K562 (cell line): ENCODE measurements around the gene HRCT1. TPM values are rescaled to one million over a fixed set of nuclear protein-coding genes. Genes with fewer than 3 reads are reported as not detected.

Experiments used
- CCAR2 ChIP-seq: fragments of 200-400 bp; formaldehyde crosslinking; IDR thresholded peaks from 2 replicates; pipeline ENCODE4 v1.6.1; 2017; ENCODE audit warnings: mild to moderate bottlenecking, low read depth, low read length
- EZH2 ChIP-seq: IDR thresholded peaks from 2 replicates; pipeline ENCODE4 v1.6.1; 2012; ENCODE audit warnings: low read depth, mild to moderate bottlenecking, inconsistent platforms, low read length, borderline replicate concordance
- FOXJ2 ChIP-seq: fragments of 200-800 bp; sonication (Bioruptor generic); IDR thresholded peaks from 2 replicates; pipeline ENCODE4 v1.6.1; 2016; ENCODE audit warnings: missing genetic modification characterization, missing compliant biosample characterization
- FOXM1 ChIP-seq, 2 experiments: fragments of 450-650 bp in 1 of 2; sonication (generic) in 1 of 2; formaldehyde crosslinking in 1 of 2; IDR thresholded peaks; 2 replicates each; pipeline versions ENCODE4 v1.6.1 to v1.9.0; 2017 to 2022; ENCODE audit warnings: low read depth in 2 of 2, mild to moderate bottlenecking in 2 of 2, missing genetic modification reagents in 1 of 2, moderate library complexity in 1 of 2
- HNRNPK ChIP-seq: fragments of 200-400 bp; formaldehyde crosslinking; IDR thresholded peaks from one replicate; pipeline ENCODE4 v1.6.1; 2018; ENCODE audit warnings: mild to moderate bottlenecking, low read depth, low read length; ENCODE audit not compliant: poor library complexity, severe bottlenecking
- MGA ChIP-seq: fragments of 450-650 bp; IDR thresholded peaks from 2 replicates; pipeline ENCODE4 v1.6.1; 2016; ENCODE audit warnings: mild to moderate bottlenecking, moderate library complexity
- MYBL2 ChIP-seq, 2 experiments: fragments of 450-650 bp in 1 of 2; sonication (generic) in 1 of 2; formaldehyde crosslinking in 1 of 2; IDR thresholded peaks; 2 replicates each; pipeline versions ENCODE4 v1.6.1 to v1.8.1; 2017 to 2022; ENCODE audit warnings: borderline replicate concordance in 1 of 2, inconsistent platforms in 1 of 2, low read depth in 1 of 2, mild to moderate bottlenecking in 1 of 2, missing genetic modification reagents in 1 of 2, moderate library complexity in 1 of 2
- NR2C1 ChIP-seq, 2 experiments: fragments of 450-650 bp; IDR thresholded peaks; 2 replicates each; pipeline ENCODE4 v1.6.1; 2017; ENCODE audit warnings: mild to moderate bottlenecking in 2 of 2, antibody characterized with exemption in 1 of 2, inconsistent platforms in 1 of 2, missing compliant biosample characterization in 1 of 2, missing genetic modification characterization in 1 of 2
- PCBP1 ChIP-seq: fragments of 200-400 bp; formaldehyde crosslinking; IDR thresholded peaks from 2 replicates; pipeline ENCODE4 v1.6.1; 2018; ENCODE audit warnings: mild to moderate bottlenecking, low read depth, low read length; ENCODE audit not compliant: poor library complexity, severe bottlenecking
- POLR2AphosphoS5 ChIP-seq: IDR thresholded peaks from 2 replicates; pipeline ENCODE4 v1.6.1; 2011; ENCODE audit warnings: mild to moderate bottlenecking, low read depth, low read length, moderate library complexity; ENCODE audit not compliant: control insufficient read depth, insufficient read depth
- RBBP5 ChIP-seq: fragments of 200-600 bp; sonication (generic); IDR thresholded peaks from 2 replicates; pipeline ENCODE4 v1.6.1; 2012; ENCODE audit warnings: borderline replicate concordance, mild to moderate bottlenecking, low read length, control low read depth, inconsistent platforms; ENCODE audit not compliant: insufficient read depth, poor library complexity, severe bottlenecking
- TEAD2 ChIP-seq: fragments of 450-650 bp; IDR thresholded peaks from 2 replicates; pipeline ENCODE4 v1.6.1; 2016; ENCODE audit warnings: missing genetic modification characterization, control low read depth, missing compliant biosample characterization
- ZNF217 ChIP-seq: sonication (generic); formaldehyde crosslinking; IDR thresholded peaks from 2 replicates; pipeline ENCODE4 v1.8.0; 2022; ENCODE audit warnings: mild to moderate bottlenecking, missing genetic modification reagents
- ZNF75A ChIP-seq: fragments of 450-650 bp; formaldehyde crosslinking; IDR thresholded peaks from 2 replicates; pipeline ENCODE4 v1.4.0; 2020; ENCODE audit warnings: mild to moderate bottlenecking
- polyA plus RNA-seq, 8 experiments: library from polyadenylated mRNA; depleted of rRNA in 4 of 8; stranded (reverse) in 5 of 8; unstranded in 3 of 8; fragments of >200 nt; fragmentation: Nextera tagmentation in 2 of 8; fragmentation: Illumina TruSeq in 1 of 8; extraction: Ambion mirVana in 2 of 8; extraction: Trizol in 1 of 8; gene quantifications; 2 replicates each; pipeline versions ENCODE4 v1.2.1 to v1.2.3, GENCODE V29; 2011 to 2014; ENCODE audit warnings: inconsistent platforms in 1 of 8, missing spikeins in 1 of 8
- total RNA-seq, 7 experiments: library from RNA; depleted of rRNA in 6 of 7; stranded (reverse); fragments of >200 nt in 6 of 7; fragmentation: Illumina TruSeq in 2 of 7; extraction: Trizol in 2 of 7; gene quantifications; 2 replicates each; pipeline versions ENCODE4 v1.2.1 to v1.2.3, GENCODE V29; 2011 to 2021; ENCODE audit warnings: low replicate concordance in 1 of 7

Gene HRCT1
- total and polyA plus RNA-seq, 9 of the 15 experiments (the other 6 are each of a cell fraction or from before 2014, with no cell fraction given) = 0.40 TPM; not detected in 8

GRCh38 chr9:35923927-35924763, 18.1 kb downstream of the HRCT1 start (continued):
- 0 out of 2 replicates have a peak, but pooled peaks have one; percentile 34 for TF ChIP-seq TEAD2 (tag)
- TF ChIP-seq MYBL2 (IDR thresholded peaks at IDR 0.05; ENCODE audit: low read depth) = peak; percentile 78
- no peak for TF ChIP-seq MYBL2 (CRISPR knock-in tag; IDR thresholded peaks at IDR 0.05; ENCODE audit: borderline replicate concordance)
- TF ChIP-seq ZNF217 = no peak
- no peak for TF ChIP-seq CCAR2
- no peak for TF ChIP-seq EZH2
- TF ChIP-seq RBBP5 = peak; percentile 64
- TF ChIP-seq ZNF75A (CRISPR knock-in tag) = no peak
- no peak for TF ChIP-seq PCBP1
- TF ChIP-seq FOXJ2 = peak; percentile 79
- peak; percentile 6; the same call in 1 of the 2 replicates for TF ChIP-seq NR2C1 (IDR thresholded peaks at IDR 0.05)
- TF ChIP-seq NR2C1 (tag; IDR thresholded peaks at IDR 0.05) = 0 out of 2 replicates have a peak, but pooled peaks have one; percentile 9
- TF ChIP-seq FOXM1 (IDR thresholded peaks at IDR 0.05; ENCODE audit: low read depth) = peak; percentile 44
- no peak for TF ChIP-seq FOXM1 (CRISPR knock-in tag; IDR thresholded peaks at IDR 0.05; ENCODE audit: low read depth)
- no peak for TF ChIP-seq HNRNPK
- no peak for TF ChIP-seq MGA
- peak; percentile 54; the same call in 1 of the 2 replicates for TF ChIP-seq POLR2AphosphoS5
